Heart right ventricle (tissue), 16 donors: ENCODE data around the gene COLGALT1. TPM values are rescaled to one million over a fixed set of nuclear protein-coding genes. Genes with fewer than 3 reads are reported as not detected.

Source experiments
- ATAC-seq, 8 donors: fragments of 200-7000 bp; cut with Tn5 transposase; one replicate each; pipeline ENCODE4 v1.9.1; 2020; ENCODE audit warnings: mild to moderate bottlenecking in 8 of 8, moderate library complexity in 8 of 8, moderate number of reproducible peaks in 1 of 8
- DNase-seq, 2 donors: peaks; one replicate each; pipeline ENCODE4 v3.0.0-alpha.2; 2020
- H3K27ac ChIP-seq, 10 donors: fragments of 200-600 bp; sonication (generic) in 2 of 10; one replicate each; pipeline versions ENCODE4 v1.5.0 to v1.8.0; 2020 to 2022; ENCODE audit warnings: mild to moderate bottlenecking in 3 of 10
- H3K27me3 ChIP-seq, 7 donors: fragments of 200-600 bp; one replicate each; pipeline ENCODE4 v1.8.0; 2021 to 2022; ENCODE audit warnings: mild to moderate bottlenecking in 2 of 7
- H3K36me3 ChIP-seq, 9 donors: fragments of 200-600 bp; sonication (generic) in 1 of 9; one replicate each; pipeline versions ENCODE4 v1.5.0 to v1.8.0; 2020 to 2022; ENCODE audit warnings: mild to moderate bottlenecking in 2 of 9
- H3K4me1 ChIP-seq, 9 donors: fragments of 200-600 bp; sonication (generic) in 1 of 9; one replicate each; pipeline versions ENCODE4 v1.5.0 to v1.8.0; 2020 to 2022; ENCODE audit warnings: mild to moderate bottlenecking in 4 of 9
- H3K4me3 ChIP-seq, 10 donors: fragments of 200-600 bp; sonication (generic) in 2 of 10; one replicate each; pipeline versions ENCODE4 v1.5.0 to v1.8.0; 2020 to 2022; ENCODE audit warnings: mild to moderate bottlenecking in 7 of 10, moderate library complexity in 2 of 10
- H3K9me3 ChIP-seq, 11 donors: fragments of 200-600 bp in 10 of 11; sonication (generic) in 2 of 11; one replicate each; pipeline versions ENCODE4 v1.5.0 to v1.8.0; 2013 to 2022; ENCODE audit warnings: mild to moderate bottlenecking in 2 of 11, control low read depth in 1 of 11, moderate library complexity in 1 of 11
- CTCF ChIP-seq, 9 donors: fragments of 200-600 bp; sonication (generic) in 2 of 9; IDR thresholded peaks; one replicate each; pipeline versions ENCODE4 v1.5.0 to v1.8.0; 2021 to 2022; ENCODE audit warnings: antibody characterized with exemption in 9 of 9, mild to moderate bottlenecking in 5 of 9, moderate library complexity in 1 of 9
- WGBS, 2 donors: extraction: QIAGEN DNeasy Blood & Tissue Kit; methylation state at CpG; one replicate each; pipeline ENCODE4 v1.1.7; 2013; ENCODE audit warnings: inconsistent platforms in 1 of 2; 5-methylcytosine and 5-hydroxymethylcytosine counted together
- intact Hi-C, 10 donors: fragments of 100-400 bp; cut with DNase I; formaldehyde crosslinking; loops; one replicate each; pipeline versions ENCODE4 v1.11.1 to v1.14.2; 2022
- polyA plus RNA-seq, 2 donors: library from polyadenylated mRNA; stranded (reverse); fragments of 200-250 nt; gene quantifications; one replicate each; pipeline ENCODE4 v1.2.3, GENCODE V29; 2013
- total RNA-seq, 10 donors: library from RNA; stranded (reverse); fragmentation: NEBNext Ultra II Directional in 3 of 10; extraction: Animal tissue kit (Norgen Biotek cat#: 25700) in 3 of 10; gene quantifications; one replicate each; pipeline versions ENCODE4 v1.2.1 to v1.2.4, GENCODE V29; 2021 to 2023
- donor health status: Arrhythmogenic right ventricular cardiomyopathy.
- donor health status: ischemic (EF 13 %, LVEDD 7.1; RV severe dilation, severe dysfunction).
- donor health status: healthy with polysubstance abuse.
- donor health status: DM: no; HTN: yes; CAD: no.
- donor health status: DM: no; HTN: no; CAD: no.
- donor health status: ischemic (EF 25% LVEDD 6.9; RV normal size, moderate dysfunction).
- donor health status: ischemic (EF 25% LVEDD 5.7; RV mildly dilated, moderate dysfunction).
- donor health status: healthy.
- donor health status: DM: yes; HTN: yes; CAD: no.
- donor health status: Ischemic cardiomyopathy.
- donor health status: ischemic (EF 35%, LVEDD 5.7; RV mildly dilated, moderate dysfunction).
- donor health status: nonischemic (EF 11% LVEDD 7.7; RV severe dilation, severe dysfunction).
- donor health status: DM: yes; HTN: yes; CAD: no.
- donor health status: PGD.
- donor health status: ischemic (EF 29% LVEDD 5.4; RV normal size, mild dysfunction).
- donor health status: nonischemic (EF 23%, LVEDD 6.1; RV moderate dilation, normal function).

The COLGALT1 gene
- total and polyA plus RNA-seq, 12 donors: 19.7 to 73.8 (median 29.3) TPM

GRCh38 chr19:17607936-17608335 lies 52.5 kb downstream of the COLGALT1 start:
- ATAC-seq (no peak), DNase-seq (no peak)
- no peaks in the 10 kb centered on the region for H3K9me3 ChIP-seq
- no peak overlapping the region for H3K4me3 ChIP-seq
- no peaks in the 10 kb centered on the region for H3K36me3 ChIP-seq
- WGBS, 2 donors: 96 to 97% methylated on average over 9 of the region's 9 CpGs
- no peak for TF ChIP-seq CTCF (IDR thresholded peaks at IDR 0.05)
- H3K27ac ChIP-seq: no peak overlapping the region
- H3K27me3 ChIP-seq: peaks cover 0 to 34% (median 15%) of the 10 kb centered on the region in 7 donors
- intact Hi-C loops: loop anchor here in 3 of 10 donors (10.0 kb wide), 3 partner anchors 137 to 167 kb away; no protein-coding TSS in a partner anchor
- peaks cover 5 to 15% (median 10%) of the 10 kb centered on the region in 9 donors for H3K4me1 ChIP-seq

GRCh38 chr19:17610384-17610783 lies 54.9 kb downstream of the COLGALT1 start:
- intact Hi-C loops: no loop called here
- Histone ChIP-seq H3K27me3 (peaks cover 0 to 39% (median 15%) of the 10 kb centered on the region in 7 donors), H3K27ac (no peak overlapping the region), H3K4me3 (no peak overlapping the region), H3K9me3 (no peaks in the 10 kb centered on the region), H3K36me3 (no peaks in the 10 kb centered on the region), H3K4me1 (peaks cover 5 to 15% (median 10%) of the 10 kb centered on the region in 9 donors)
- DNase-seq (no peak), ATAC-seq (no peak)
- WGBS, 2 donors: 61 to 66% methylated on average over 7 of the region's 7 CpGs
- TF ChIP-seq CTCF (IDR thresholded peaks at IDR 0.05): no peak

- no peaks in the 10 kb centered on the region for H3K9me3 ChIP-seq
- H3K27ac ChIP-seq: no peak overlapping the region
- ATAC-seq (no peak), DNase-seq (no peak)
- H3K4me1 ChIP-seq: peaks cover 0 to 9% (median 0%) of the 10 kb centered on the region in 9 donors
- H3K36me3 ChIP-seq: no peaks in the 10 kb centered on the region
- H3K27me3 ChIP-seq: peaks cover 0 to 38% (median 20%) of the 10 kb centered on the region in 7 donors
- 82 to 87% methylated on average over 7 of the region's 7 CpGs for WGBS, 2 donors
- no peak overlapping the region for H3K4me3 ChIP-seq
- intact Hi-C loops: no loop called here
- no peak for TF ChIP-seq CTCF (IDR thresholded peaks at IDR 0.05)
Observed at GRCh38 chr19:17611462-17612244, 56.2 kb downstream of the COLGALT1 start.

GRCh38 chr19:17614476-17614875 lies 59.0 kb downstream of the COLGALT1 start:
- H3K9me3 ChIP-seq: no peaks in the 10 kb centered on the region
- intact Hi-C loops: no loop called here
- WGBS, 2 donors: 80 to 82% methylated on average over 12 of the region's 12 CpGs
- TF ChIP-seq CTCF (IDR thresholded peaks at IDR 0.05): no peak
- no peak overlapping the region for H3K4me3 ChIP-seq
- ATAC-seq (no peak), DNase-seq (no peak)
- H3K27ac ChIP-seq: no peak overlapping the region
- peaks cover 0 to 48% (median 31%) of the 10 kb centered on the region in 7 donors for H3K27me3 ChIP-seq
- H3K4me1 ChIP-seq: peaks cover 0 to 7% (median 0%) of the 10 kb centered on the region in 9 donors
- H3K36me3 ChIP-seq: no peaks in the 10 kb centered on the region
